Activated CD4-positive, alpha-beta T cell treated with anti-CD3 and anti-CD28 coated beads, Interleukin-2, amount 50 U/mL, for 4 hours (primary cell): ENCODE measurements around the gene NDUFB8.

Experiments
- DNase-seq, 2 experiments: peaks; one replicate each; pipeline ENCODE4 v3.0.0-alpha.2; 2020

The NDUFB8 gene

DNA sequence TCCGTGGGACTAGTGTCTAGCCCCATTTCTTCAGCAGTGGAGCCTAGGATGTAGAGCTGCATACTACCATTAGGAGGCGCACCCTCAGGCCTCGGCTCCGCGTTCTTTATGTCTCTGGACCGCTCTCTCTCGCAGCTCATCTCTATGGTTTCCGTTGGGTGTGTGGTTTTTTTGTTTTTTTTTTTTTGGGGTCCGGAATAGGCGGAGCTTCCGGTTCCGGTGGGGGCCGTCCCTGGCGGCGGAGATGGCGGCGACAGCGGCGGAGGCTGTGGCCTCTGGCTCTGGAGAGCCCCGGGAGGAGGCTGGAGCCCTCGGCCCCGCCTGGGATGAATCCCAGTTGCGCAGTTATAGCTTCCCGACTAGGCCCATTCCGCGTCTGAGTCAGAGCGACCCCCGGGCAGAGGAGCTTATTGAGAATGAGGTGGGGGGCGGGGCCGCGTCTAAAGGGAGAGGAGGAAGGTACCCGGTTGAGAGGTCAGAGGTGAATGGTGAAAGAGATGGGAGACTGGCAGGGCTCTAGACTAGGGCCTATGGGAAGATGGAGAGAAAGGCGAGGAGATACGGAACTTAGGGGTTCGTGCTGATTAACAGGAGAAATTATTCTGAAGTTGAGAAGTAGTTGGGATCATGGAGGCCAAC lies 6.2 kb upstream of the NDUFB8 start, which contains the start of gene HIF1AN:
HIF1AN (plus strand) TSS at position 229 of the 639 bp plus-strand sequence; CDS start at position 245, 16 bp downstream.
- peak; percentile 84 to 87 for DNase-seq

DNA sequence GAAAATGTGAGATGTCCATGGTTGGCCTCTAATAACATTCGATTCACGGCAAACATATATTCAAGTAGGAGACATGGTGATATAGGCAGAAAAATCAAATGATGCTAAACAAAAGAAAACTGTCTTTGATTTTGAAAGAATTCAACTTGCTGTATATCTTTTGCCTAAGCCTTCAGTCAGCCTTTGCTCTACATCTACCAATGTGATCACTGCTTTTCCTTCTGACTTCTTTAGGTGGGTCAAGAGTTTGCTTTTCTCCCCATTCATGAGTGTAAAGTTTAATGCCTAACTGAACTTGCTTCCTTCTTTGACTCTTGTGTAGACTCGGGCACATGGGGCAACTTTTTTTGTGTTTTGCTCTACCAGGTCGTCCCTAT lies 5.7 kb upstream of the NDUFB8 start:
- DNase-seq, result no peak

GRCh38 chr10:100534726-100535125 lies 5.1 kb upstream of the NDUFB8 start:
- no peak for DNase-seq

- no peak for DNase-seq
Measured at GRCh38 chr10:100531761-100532160, 2.1 kb upstream of the NDUFB8 start.

DNA sequence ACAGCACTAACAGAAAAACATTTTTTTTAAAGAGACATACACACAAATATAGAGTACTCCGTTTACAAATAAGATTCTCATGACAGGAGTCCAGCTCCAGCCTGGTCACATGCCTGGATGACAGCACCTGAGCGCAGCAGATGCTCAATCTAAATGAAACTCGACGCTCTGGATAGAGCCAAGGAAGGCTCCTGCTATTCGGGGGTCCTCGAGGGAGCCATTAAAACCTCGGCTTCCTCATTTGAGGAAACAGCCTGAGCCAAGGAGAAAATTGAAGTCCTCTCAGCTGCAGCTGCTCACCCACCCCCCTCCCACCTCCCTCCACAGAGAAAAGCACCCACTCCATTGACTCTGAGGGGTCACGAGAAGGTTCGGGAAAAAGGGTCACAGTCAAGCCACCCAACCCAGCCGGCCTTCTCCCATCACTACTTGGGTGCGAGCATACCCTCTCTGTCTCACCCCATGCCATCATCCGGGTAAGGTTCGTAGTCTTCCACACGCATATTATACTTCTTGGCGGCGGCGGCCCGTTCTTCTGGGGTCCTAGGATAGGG lies 673 bp downstream of the NDUFB8 start:
- no peak for DNase-seq

DNA sequence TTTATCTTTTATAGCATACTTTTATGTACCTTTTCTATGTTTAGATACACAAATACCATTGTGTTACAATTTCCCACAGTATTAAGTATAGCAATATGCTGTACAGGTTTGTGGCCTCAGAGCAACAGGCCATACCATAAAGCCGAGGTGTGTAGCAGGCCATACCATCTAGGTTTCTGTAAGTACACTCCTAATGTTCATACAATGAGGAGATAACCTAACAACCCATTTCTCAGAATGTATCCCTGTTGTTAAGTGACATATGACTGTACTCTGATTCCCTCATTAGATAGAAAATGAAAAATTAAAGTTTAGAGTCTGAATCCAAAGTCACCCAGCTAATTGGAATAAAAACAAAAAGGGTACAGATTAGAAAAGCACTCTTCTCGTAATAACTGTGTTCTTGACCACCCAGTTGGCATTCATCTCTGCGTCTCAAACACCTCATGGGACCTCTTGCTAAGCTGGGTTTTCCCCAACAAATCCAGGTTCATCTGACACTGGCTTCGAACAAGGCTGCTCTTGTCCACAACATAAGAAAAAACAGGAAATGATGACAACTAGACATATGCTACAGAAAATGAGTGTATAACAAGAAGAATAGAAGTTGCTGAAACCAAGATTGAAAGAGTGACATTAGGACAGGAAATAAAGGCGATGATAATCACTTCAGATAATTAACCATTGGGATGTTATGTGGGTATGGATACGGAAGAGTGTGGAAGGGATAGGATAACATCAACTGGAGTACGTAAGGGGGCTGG lies 1.4 kb downstream of the NDUFB8 start:
- no peak for DNase-seq

- DNase-seq, result no peak
Measured at GRCh38 chr10:100524638-100525037, 5.0 kb downstream of the NDUFB8 start.

DNA sequence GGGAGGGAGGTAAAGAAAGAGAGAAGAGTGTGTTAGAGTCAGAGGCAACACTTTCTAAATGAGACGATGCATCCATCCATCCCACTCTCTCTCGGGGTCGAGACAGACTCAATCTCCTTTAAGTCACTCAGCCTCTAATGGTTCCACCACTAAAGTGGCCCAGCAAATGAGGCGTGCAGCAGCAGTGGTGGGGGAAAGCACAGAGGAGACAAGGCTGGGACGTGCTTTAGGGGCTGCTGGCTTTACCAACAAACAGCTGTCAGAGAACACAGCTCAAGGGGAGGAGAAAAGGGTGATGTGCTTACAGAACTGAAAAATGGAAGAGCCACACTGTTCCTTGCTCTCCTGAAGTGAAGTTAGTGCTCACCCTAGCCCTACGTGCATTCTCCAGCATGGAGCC lies 5.5 kb downstream of the NDUFB8 start:
- no peak for DNase-seq

DNA sequence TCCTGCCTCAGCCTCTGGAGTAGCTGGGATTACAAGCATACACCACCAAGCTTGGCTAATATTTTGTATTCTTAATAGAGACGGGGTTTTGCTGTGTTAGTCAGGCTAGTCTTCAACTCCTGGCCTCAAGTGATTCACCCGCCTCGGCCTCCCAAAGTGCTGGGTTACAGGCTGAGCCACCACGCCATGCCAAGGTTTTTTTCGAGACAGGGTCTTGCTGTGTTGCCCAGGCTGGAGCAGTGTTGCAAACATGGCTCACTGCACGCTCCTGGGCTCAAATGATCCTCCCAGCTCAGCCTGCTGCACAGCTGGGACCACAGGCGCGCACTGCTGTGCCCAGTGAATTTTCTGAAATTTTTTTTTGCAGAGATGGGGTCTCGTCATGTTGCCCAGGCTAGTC lies 6.7 kb downstream of the NDUFB8 start:
- DNase-seq, result no peak

- no peak for DNase-seq
Measured at GRCh38 chr10:100522107-100522801, 7.4 kb downstream of the NDUFB8 start.

- no peak for DNase-seq
Measured at GRCh38 chr10:100520811-100521210, 8.9 kb downstream of the NDUFB8 start.

DNA sequence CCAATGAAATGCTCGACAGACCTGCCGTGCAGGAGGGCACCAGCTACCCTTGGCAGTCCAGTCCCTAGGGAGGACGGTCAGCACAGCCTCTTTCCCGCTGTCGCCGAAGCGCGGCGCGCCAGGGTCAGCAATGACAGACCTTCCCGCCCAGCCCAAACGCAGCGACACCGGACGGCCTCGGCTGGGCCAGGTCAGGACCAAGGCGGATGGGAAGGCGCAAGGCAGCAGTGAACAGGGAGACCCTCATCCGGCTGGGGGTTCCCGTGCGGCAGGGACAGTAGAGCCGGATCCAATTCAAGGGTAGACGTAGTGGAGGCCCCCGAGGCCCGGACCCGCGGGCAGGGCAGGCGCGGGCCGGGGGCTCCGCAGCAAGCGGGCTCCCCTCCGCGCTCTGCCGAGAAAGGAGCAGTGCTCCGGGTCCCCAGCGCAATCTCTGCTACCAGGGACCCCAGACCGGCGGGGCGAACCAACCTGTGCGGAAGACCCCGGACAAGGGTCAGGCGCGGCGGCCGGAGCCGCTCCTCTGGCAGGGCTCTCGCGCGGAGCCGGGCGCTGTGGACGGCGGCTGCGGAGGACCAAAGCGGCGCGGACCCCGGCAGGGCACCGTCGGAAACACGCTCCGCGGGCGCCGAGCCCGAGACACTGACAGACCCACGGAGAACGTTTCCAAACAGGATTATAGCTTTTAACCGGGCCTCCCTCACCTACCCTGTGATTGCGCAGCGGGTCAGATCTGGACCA lies 10.2 kb downstream of the NDUFB8 start, which contains the start of gene SEC31B:
SEC31B (minus strand) TSS at position 551 of the 741 bp plus-strand sequence. CDS start 2,909 bp downstream, outside the sequence.
- DNase-seq, result no peak

DNA sequence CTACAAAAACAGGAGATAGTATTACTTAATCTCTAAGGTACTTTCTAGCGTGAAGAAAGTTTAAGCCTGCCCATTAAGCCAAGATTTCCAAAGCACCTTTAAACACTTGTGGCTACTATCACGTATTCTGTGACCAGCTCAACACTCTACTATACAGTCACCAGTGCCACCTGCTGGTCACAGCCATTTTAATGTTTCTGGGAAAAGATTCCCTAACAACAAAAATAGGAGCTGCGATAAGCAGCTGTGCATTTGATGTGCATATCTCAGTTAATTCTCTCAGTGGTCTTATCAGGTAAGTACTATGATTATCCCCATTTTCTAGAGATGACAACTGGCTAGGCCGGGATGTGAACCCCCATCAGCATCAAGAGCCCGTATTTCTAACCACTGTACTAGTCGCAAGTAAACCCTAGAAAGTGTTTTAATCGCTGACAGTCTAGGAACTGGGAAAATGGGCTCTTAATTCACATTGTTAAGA lies 10.9 kb downstream of the NDUFB8 start:
- peak; percentile 63 to 64 for DNase-seq

DNA sequence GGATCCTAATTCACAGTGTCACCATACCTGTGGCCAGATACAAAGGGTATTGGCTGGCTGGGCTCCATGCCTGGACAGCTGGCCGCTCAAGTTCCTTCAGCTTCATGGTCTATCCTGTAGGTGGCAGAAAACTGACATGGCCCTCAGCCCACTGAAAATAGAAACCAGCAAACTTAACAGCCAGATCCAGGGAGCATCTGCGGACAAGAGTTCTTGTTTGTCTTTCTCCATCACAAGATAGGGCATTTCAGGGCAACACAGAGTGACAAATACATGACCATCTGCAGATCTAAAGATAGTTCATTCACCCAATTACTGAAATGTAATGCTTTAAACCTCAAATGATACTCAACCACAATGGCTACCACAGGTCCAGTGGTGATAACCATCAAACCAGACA lies 12.8 kb downstream of the NDUFB8 start:
- DNase-seq, result no peak

DNA sequence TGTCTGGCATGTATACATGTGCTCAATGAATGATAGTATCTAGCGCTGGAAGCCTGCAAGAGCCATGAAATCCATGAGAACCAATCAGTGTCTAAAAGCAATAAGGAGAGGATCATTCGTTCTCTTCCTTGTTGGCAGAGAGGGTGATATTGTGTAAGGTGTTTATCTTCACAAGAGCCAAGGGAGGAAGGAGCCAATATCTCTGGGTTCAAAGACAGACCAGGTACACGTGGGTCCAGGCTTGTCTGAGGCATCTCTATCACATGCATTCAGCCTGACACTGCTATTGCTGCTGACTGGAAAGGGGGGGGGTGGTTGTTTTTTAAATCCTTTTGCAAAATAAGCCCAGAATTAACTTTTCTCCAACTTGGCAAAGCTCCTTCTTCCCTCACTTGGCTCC lies 14.1 kb downstream of the NDUFB8 start:
- DNase-seq, result no peak

- DNase-seq, result peak; percentile 51 to 67
Measured at GRCh38 chr10:100510533-100511308, 18.9 kb downstream of the NDUFB8 start.

DNA sequence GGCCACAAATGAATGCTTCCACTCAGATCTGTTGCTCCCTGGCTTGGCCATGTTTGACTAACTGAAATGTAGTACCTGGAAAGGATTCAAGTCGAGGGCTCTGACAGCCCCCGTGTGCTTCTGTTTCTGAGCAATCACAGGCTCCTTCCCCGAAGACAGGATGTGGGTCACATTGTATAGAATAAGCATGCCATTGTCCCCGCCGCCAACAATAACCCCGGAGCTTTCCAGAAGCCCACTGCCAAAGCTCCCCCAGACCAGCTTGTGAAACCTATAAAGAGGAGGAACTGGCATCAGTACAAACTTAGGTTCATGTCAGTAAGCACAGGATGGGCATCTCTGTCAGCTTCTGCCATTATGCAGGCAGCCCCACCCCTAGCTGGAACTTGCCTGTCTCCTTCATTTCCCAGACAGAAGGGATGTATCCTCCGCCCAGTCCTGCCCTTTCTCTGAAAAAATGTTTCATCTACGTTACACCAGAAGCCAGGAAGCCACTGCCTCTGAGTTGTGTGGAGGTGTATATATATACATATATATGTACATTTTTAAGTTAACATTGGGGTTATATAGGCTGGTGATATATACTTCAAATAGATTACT lies 20.3 kb downstream of the NDUFB8 start:
- DNase-seq, result peak; percentile 55 to 59

GRCh38 chr10:100508691-100509150 lies 20.9 kb downstream of the NDUFB8 start:
- DNase-seq, result peak; percentile 28 to 30

DNA sequence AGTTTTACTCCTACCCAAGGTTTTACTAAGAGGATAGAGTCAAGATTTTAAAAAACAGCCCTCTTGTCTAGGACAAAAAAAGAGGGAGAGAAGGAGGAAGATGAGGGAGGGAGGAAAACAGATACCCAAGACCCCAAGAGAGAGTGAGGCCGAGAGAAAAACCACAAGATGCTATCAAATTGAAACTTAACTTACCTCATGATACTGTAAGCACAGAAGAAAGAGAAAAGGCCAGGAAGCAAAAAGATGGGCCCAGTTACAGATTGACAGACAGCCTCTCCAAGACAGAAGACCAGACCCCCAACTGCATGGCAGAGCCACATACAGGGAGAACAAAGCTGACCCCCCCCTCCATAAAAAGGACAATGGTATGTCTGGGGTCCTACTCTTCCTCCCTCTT lies 21.4 kb downstream of the NDUFB8 start:
- DNase-seq, result no peak

- DNase-seq, result no peak
Measured at GRCh38 chr10:100507357-100507732, 22.3 kb downstream of the NDUFB8 start.
